ENCODE data around the gene PARD6A.

The PARD6A gene

GRCh38 chr16:67653128-67653788 lies 7.5 kb upstream of the PARD6A start (continued):
- no peak for TF ChIP-seq ZNF223 (tag by site-specific recombination; IDR thresholded peaks at IDR 0.05)
- 0 out of 2 replicates have a peak, but pooled peaks have one; percentile 25 for TF ChIP-seq PATZ1 (tag by site-specific recombination; IDR thresholded peaks at IDR 0.05)
- TF ChIP-seq ZNF843 (tag by site-specific recombination; IDR thresholded peaks at IDR 0.05) = no peak
- TF ChIP-seq PRDM2 (tag by site-specific recombination; IDR thresholded peaks at IDR 0.05; ENCODE audit: borderline replicate concordance) = 0 out of 2 replicates have a peak, but pooled peaks have one; percentile 41
- TF ChIP-seq BCL11B (tag by site-specific recombination; IDR thresholded peaks at IDR 0.05; ENCODE audit: low read depth) = no peak
- TF ChIP-seq PRDM10 (tag by site-specific recombination; IDR thresholded peaks at IDR 0.05) = peak; percentile 53
- no peak for TF ChIP-seq ZNF311 (tag by site-specific recombination; IDR thresholded peaks at IDR 0.05; ENCODE audit: borderline replicate concordance)
- 0 out of 2 replicates have a peak, but pooled peaks have one; percentile 10 for TF ChIP-seq ZBTB11 (tag by site-specific recombination; conservative IDR thresholded peaks at IDR 0.05; ENCODE audit: low read depth)
- TF ChIP-seq ZNF221 (tag by site-specific recombination; IDR thresholded peaks at IDR 0.05; ENCODE audit: borderline replicate concordance) = no peak
- no peak for TF ChIP-seq ZBTB7A (tag by site-specific recombination; IDR thresholded peaks at IDR 0.05; ENCODE audit: low read depth)
- TF ChIP-seq SCRT2 (tag by site-specific recombination; IDR thresholded peaks at IDR 0.05) = no peak
- TF ChIP-seq HIC1 (tag by site-specific recombination; IDR thresholded peaks at IDR 0.05) = peak; percentile 79
- TF ChIP-seq ZNF211 (tag by site-specific recombination; IDR thresholded peaks at IDR 0.05; ENCODE audit: low read depth) = no peak
- TF ChIP-seq OSR2 (tag by site-specific recombination; IDR thresholded peaks at IDR 0.05) = no peak; the same call in 1 of the 2 replicates
- TF ChIP-seq ZNF561 (tag by site-specific recombination; IDR thresholded peaks at IDR 0.05; ENCODE audit: borderline replicate concordance) = 0 out of 2 replicates have a peak, but pooled peaks have one; percentile 33
- no peak for TF ChIP-seq ZNF639 (tag by site-specific recombination; IDR thresholded peaks at IDR 0.05)
